GM12892 (cell line): ENCODE results near the gene ACSL5.

Experiments used
- POLR2A ChIP-seq: IDR thresholded peaks from 2 replicates; pipeline ENCODE4 v1.6.1; 2011; ENCODE audit warnings: low read depth, low read length, control low read depth
- TAF1 ChIP-seq: IDR thresholded peaks from 2 replicates; pipeline ENCODE4 v1.6.1; 2011; ENCODE audit warnings: low read depth, mild to moderate bottlenecking, control low read depth, low read length, borderline replicate concordance

GRCh38 chr10:112346774-112347173 is 27.1 kb upstream of the ACSL5 start:
- TF ChIP-seq POLR2A = no peak
- TF ChIP-seq TAF1 = no peak
